Kidney (tissue), 14 donors: ENCODE results near the gene CAMTA1. TPM values are rescaled to one million over a fixed set of nuclear protein-coding genes. Genes with fewer than 3 reads are reported as not detected.

Experiments
- DNase-seq, 5 donors: peaks; one replicate each; pipeline ENCODE4 v3.0.0-alpha.2; 2013 to 2020
- FAIRE-seq: peaks from 2 replicates; lab custom pipeline; 2012; peaks lifted over from hg19 to GRCh38; lab: Jason Lieb, UNC
- H3K27ac ChIP-seq, 2 donors: one replicate each; pipeline ENCODE4 v1.7.0; 2013; ENCODE audit warnings: low read depth in 2 of 2, low read length in 2 of 2, inconsistent platforms in 1 of 2
- H3K27me3 ChIP-seq: one replicate; pipeline ENCODE4 v1.7.1; 2013; ENCODE audit warnings: low read length, inconsistent platforms; ENCODE audit not compliant: control insufficient read depth, insufficient read depth
- H3K36me3 ChIP-seq, 3 donors: one replicate each; pipeline versions ENCODE4 v1.7.0 to v1.7.1; 2013; ENCODE audit warnings: low read length in 3 of 3, control low read depth in 1 of 3, inconsistent platforms in 1 of 3; ENCODE audit not compliant: insufficient read depth in 3 of 3, control insufficient read depth in 2 of 3
- H3K4me1 ChIP-seq, 3 donors: one replicate each; pipeline versions ENCODE4 v1.7.0 to v1.7.1; 2013; ENCODE audit warnings: low read length in 3 of 3, inconsistent platforms in 1 of 3, low read depth in 1 of 3; ENCODE audit not compliant: control insufficient read depth in 2 of 3, insufficient read depth in 2 of 3
- H3K4me3 ChIP-seq, 3 donors: one replicate each; pipeline versions ENCODE4 v1.7.0 to v1.8.1; 2013; ENCODE audit warnings: low read length in 3 of 3, control low read depth in 1 of 3, inconsistent platforms in 1 of 3
- H3K9ac ChIP-seq, 3 donors: one replicate each; pipeline versions ENCODE4 v1.7.0 to v1.7.1; 2013; ENCODE audit warnings: low read length in 3 of 3, control low read depth in 1 of 3, inconsistent platforms in 1 of 3
- H3K9me3 ChIP-seq, 3 donors: one replicate each; pipeline versions ENCODE4 v1.7.0 to v1.7.1; 2013; ENCODE audit warnings: low read length in 3 of 3, control low read depth in 1 of 3, inconsistent platforms in 1 of 3; ENCODE audit not compliant: control insufficient read depth in 2 of 3, insufficient read depth in 1 of 3
- CTCF ChIP-seq: IDR thresholded peaks from 3 replicates; pipeline ENCODE4 v1.5.1; 2012; ENCODE audit warnings: mild to moderate bottlenecking, moderate library complexity, borderline replicate concordance; ENCODE audit not compliant: insufficient read depth; ENCODE audit errors: extremely low read depth
- intact Hi-C: fragments of 100-400 bp; cut with DNase I; formaldehyde crosslinking; loops from one replicate; pipeline ENCODE4 v1.11.1; 2022
- polyA plus RNA-seq: library from polyadenylated mRNA; stranded (reverse); fragments of 350-450 nt; fragmentation: Illumina TruSeq; extraction: RNeasy Lipid Tissue Mini Kit (QIAGEN cat#74804); gene quantifications from one replicate; pipeline ENCODE4 v1.2.3, GENCODE V29; 2014; ENCODE audit warnings: low read depth, low replicate concordance; ENCODE audit not compliant: insufficient read depth
- total RNA-seq: library from RNA; stranded (reverse); fragmentation: NEBNext Ultra II Directional; extraction: Animal tissue kit (Norgen Biotek cat#: 25700); gene quantifications from one replicate; pipeline ENCODE4 v1.2.1, GENCODE V29; 2021
- donor health status: control.
- donor health status: control.
- donor health status: control.
- donor health status: control.
- donor health status: control.
- donor health status: DM: yes; HTN: yes; CAD: no.
- donor health status: Normal renal cell carcinoma (clear cell type).

The CAMTA1 gene
- total and polyA plus RNA-seq, 2 donors from 2014 or later, result 79.0 to 170 TPM

- TF ChIP-seq CTCF, result no peak
- no peak for DNase-seq
- Histone ChIP-seq H3K4me3 (no peak overlapping the region), H3K4me1 (no peaks in the 10 kb centered on the region), H3K27me3 (no peaks in the 10 kb centered on the region), H3K9ac (no peak overlapping the region), H3K36me3 (no peaks in the 10 kb centered on the region), H3K9me3 (no peaks in the 10 kb centered on the region), H3K27ac (no peak overlapping the region)
- intact Hi-C loops, result no loop called here
- FAIRE-seq, result no peak
Observed at GRCh38 chr1:7346600-7347570, 561.6 kb downstream of the CAMTA1 start.

- no peak for DNase-seq
- H3K27ac ChIP-seq, result no peak overlapping the region
- no peak for FAIRE-seq
- no peaks in the 10 kb centered on the region for H3K4me1 ChIP-seq
- H3K4me3 ChIP-seq, result no peak overlapping the region
- H3K36me3 ChIP-seq, result no peaks in the 10 kb centered on the region
- no peaks in the 10 kb centered on the region for H3K9me3 ChIP-seq
- no peak for TF ChIP-seq CTCF
- intact Hi-C loops, result no loop called here
- H3K9ac ChIP-seq, result no peak overlapping the region
- no peaks in the 10 kb centered on the region for H3K27me3 ChIP-seq
Observed at GRCh38 chr1:7348073-7348472, 562.8 kb downstream of the CAMTA1 start.

GRCh38 chr1:7348580-7348979, 563.3 kb downstream of the CAMTA1 start:
- no peaks in the 10 kb centered on the region for H3K4me1 ChIP-seq
- no peak overlapping the region for H3K27ac ChIP-seq
- no peak for FAIRE-seq
- H3K9me3 ChIP-seq, result no peaks in the 10 kb centered on the region
- H3K36me3 ChIP-seq, result no peaks in the 10 kb centered on the region
- DNase-seq, result no peak
- H3K4me3 ChIP-seq, result no peak overlapping the region
- no peaks in the 10 kb centered on the region for H3K27me3 ChIP-seq
- TF ChIP-seq CTCF, result no peak
- intact Hi-C loops, result no loop called here
- H3K9ac ChIP-seq, result no peak overlapping the region
